Lung (tissue), 12 donors: Measurements from ENCODE around the gene KCNQ5. TPM values are rescaled to one million over a fixed set of nuclear protein-coding genes. Genes with fewer than 3 reads are reported as not detected.

Source experiments
- ATAC-seq: fragments of 200-7000 bp; cut with Tn5 transposase; one replicate; pipeline ENCODE4 v1.9.1; 2020; ENCODE audit warnings: moderate number of reproducible peaks; ENCODE audit not compliant: insufficient read depth, low FRiP score
- DNase-seq, 3 donors: peaks; one replicate each; pipeline ENCODE4 v3.0.0-alpha.2; 2013 to 2017
- H3K27ac ChIP-seq, 2 donors: one replicate each; pipeline ENCODE4 v1.5.1; 2013; ENCODE audit warnings: mild to moderate bottlenecking in 2 of 2, moderate library complexity in 2 of 2, control low read depth in 1 of 2, inconsistent platforms in 1 of 2, low read depth in 1 of 2, low read length in 1 of 2
- H3K27me3 ChIP-seq, 3 donors: one replicate each; pipeline ENCODE4 v1.5.1; 2013; ENCODE audit warnings: low read length in 2 of 3; ENCODE audit not compliant: control insufficient read depth in 3 of 3, insufficient read depth in 3 of 3
- H3K36me3 ChIP-seq, 4 donors: one replicate each; pipeline ENCODE4 v1.5.1; 2013; ENCODE audit warnings: low read length in 4 of 4, mild to moderate bottlenecking in 1 of 4, moderate library complexity in 1 of 4; ENCODE audit not compliant: control insufficient read depth in 4 of 4, insufficient read depth in 4 of 4
- H3K4me1 ChIP-seq, 5 donors: one replicate each; pipeline ENCODE4 v1.5.1; 2013; ENCODE audit warnings: low read length in 5 of 5, mild to moderate bottlenecking in 2 of 5, moderate library complexity in 1 of 5; ENCODE audit not compliant: control insufficient read depth in 5 of 5, insufficient read depth in 5 of 5
- H3K4me3 ChIP-seq: one replicate; pipeline ENCODE4 v1.5.1; 2013; ENCODE audit warnings: mild to moderate bottlenecking, control low read depth, moderate library complexity
- H3K9ac ChIP-seq, 2 donors: one replicate each; pipeline ENCODE4 v1.5.1; 2013; ENCODE audit warnings: low read length in 2 of 2, control low read depth in 1 of 2; ENCODE audit not compliant: insufficient read depth in 1 of 2
- H3K9me3 ChIP-seq, 4 donors: one replicate each; pipeline ENCODE4 v1.5.1; 2013; ENCODE audit warnings: low read length in 3 of 4, mild to moderate bottlenecking in 1 of 4, moderate library complexity in 1 of 4; ENCODE audit not compliant: control insufficient read depth in 4 of 4, insufficient read depth in 3 of 4
- CTCF ChIP-seq: IDR thresholded peaks from 2 replicates; pipeline ENCODE4 v1.5.1; 2012; ENCODE audit warnings: mild to moderate bottlenecking; ENCODE audit errors: control extremely low read depth, extremely low read depth
- WGBS, 2 donors: extraction: QIAGEN DNeasy Blood & Tissue Kit; methylation state at CpG; one replicate each; pipeline ENCODE4 v1.1.7; 2013; 5-methylcytosine and 5-hydroxymethylcytosine counted together
- polyA plus RNA-seq, 2 donors: library from polyadenylated mRNA; stranded (reverse); fragments of 200-250 nt; gene quantifications; one replicate each; pipeline ENCODE4 v1.2.1, GENCODE V29; 2013
- total RNA-seq, 2 donors: library from RNA; depleted of rRNA in 1 of 2; stranded (reverse); fragments of >200 nt in 1 of 2; gene quantifications; one replicate each; pipeline ENCODE4 v1.2.1, GENCODE V29; 2014 to 2021
- donor health status: control.
- donor health status: control.
- donor health status: Bipolar disorder and iron deficiency.
- donor health status: healthy.
- donor health status: DM: yes; HTN: yes; CAD: no.

Gene KCNQ5
- total and polyA plus RNA-seq, 4 donors, result 0.12 to 5.7 (median 0.46) TPM

DNA sequence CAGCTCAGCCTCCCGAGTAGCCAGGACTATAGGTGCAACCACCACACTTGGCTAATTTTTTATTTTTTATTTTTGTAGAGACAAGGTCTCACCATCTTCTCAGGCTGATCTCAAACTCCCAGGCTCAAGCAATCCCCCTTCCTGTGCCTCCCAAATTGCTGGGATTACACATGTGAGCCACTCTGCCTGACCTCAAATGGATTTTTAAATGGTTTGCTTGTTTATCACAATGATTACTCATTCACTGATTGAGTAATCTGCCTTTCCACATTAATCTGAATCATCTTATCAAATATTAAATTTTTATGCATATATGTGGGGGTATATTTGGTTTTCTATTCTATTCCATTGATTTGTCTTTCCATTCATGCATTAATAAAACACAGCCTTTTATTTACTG lies 612.9 kb downstream of the KCNQ5 start:
- no peaks in the 10 kb centered on the region for H3K9me3 ChIP-seq
- 88 to 92% methylated on average over 1 of the region's 1 CpG for WGBS, 2 donors
- ATAC-seq (no peak), DNase-seq (no peak)
- TF ChIP-seq CTCF, result no peak
- no peak overlapping the region for H3K4me3 ChIP-seq
- no peak overlapping the region for H3K9ac ChIP-seq
- H3K36me3 ChIP-seq, result no peaks in the 10 kb centered on the region
- H3K27me3 ChIP-seq, result no peaks in the 10 kb centered on the region
- no peak overlapping the region for H3K27ac ChIP-seq
- H3K4me1 ChIP-seq, result no peaks in the 10 kb centered on the region

GRCh38 chr6:73236144-73236750 lies 614.4 kb downstream of the KCNQ5 start:
- WGBS, 2 donors, result 90 to 93% methylated on average over 5 of the region's 5 CpGs
- Histone ChIP-seq H3K9ac (no peak overlapping the region), H3K4me3 (no peak overlapping the region), H3K9me3 (no peaks in the 10 kb centered on the region), H3K27ac (no peak overlapping the region), H3K27me3 (no peaks in the 10 kb centered on the region), H3K36me3 (no peaks in the 10 kb centered on the region), H3K4me1 (no peaks in the 10 kb centered on the region)
- ATAC-seq (no peak), DNase-seq (no peak)
- no peak for TF ChIP-seq CTCF

GRCh38 chr6:73240730-73241129 lies 618.9 kb downstream of the KCNQ5 start:
- Histone ChIP-seq H3K27ac (no peak overlapping the region), H3K27me3 (no peaks in the 10 kb centered on the region), H3K9me3 (no peaks in the 10 kb centered on the region), H3K4me1 (no peaks in the 10 kb centered on the region), H3K4me3 (no peak overlapping the region), H3K36me3 (no peaks in the 10 kb centered on the region), H3K9ac (no peak overlapping the region)
- WGBS, 2 donors, result 79 to 85% methylated on average over 4 of the region's 4 CpGs
- no peak for ATAC-seq
- no peak for TF ChIP-seq CTCF
- no peak for DNase-seq

DNA sequence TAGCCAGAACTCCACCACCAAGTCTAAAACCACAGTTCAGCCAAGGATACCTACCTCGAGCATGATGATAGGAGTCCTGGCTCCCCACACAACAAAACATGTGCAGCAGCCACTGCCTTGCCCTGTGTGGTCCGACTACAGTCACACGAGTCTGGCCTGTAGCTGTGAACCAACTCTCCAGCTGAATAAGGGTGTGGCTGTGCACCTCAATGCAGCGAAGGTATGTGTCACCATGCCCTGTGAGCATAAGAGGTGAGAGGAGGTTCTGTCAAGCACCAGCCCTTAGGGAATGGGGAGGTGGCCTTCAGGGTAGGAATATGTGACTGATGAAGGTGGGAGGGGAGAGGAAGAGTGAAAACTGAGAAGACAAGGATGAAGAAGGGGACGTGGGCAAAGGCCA lies 620.1 kb downstream of the KCNQ5 start:
- TF ChIP-seq CTCF, result no peak
- 85 to 97% methylated on average over 4 to 5 of the region's 5 CpGs for WGBS, 2 donors
- H3K9me3 ChIP-seq, result no peaks in the 10 kb centered on the region

More for the DNA sequence above, 620.1 kb downstream of the KCNQ5 start:
- Histone ChIP-seq H3K27ac (no peak overlapping the region), H3K9ac (no peak overlapping the region), H3K27me3 (no peaks in the 10 kb centered on the region), H3K4me3 (no peak overlapping the region), H3K4me1 (no peaks in the 10 kb centered on the region), H3K36me3 (no peaks in the 10 kb centered on the region)
- ATAC-seq, result no peak
- DNase-seq, result no peak
